HUES48 (cell line): ENCODE measurements around the gene GBP4.
"Not testable (repeated sequence)": the region's sequence is repeated elsewhere in the genome, so short reads cannot be mapped to it uniquely, and the experiment has no call there.

Experiments used
- H3K27ac ChIP-seq: one replicate; pipeline ENCODE4 v1.7.0; 2013; ENCODE audit warnings: low read depth, low read length, inconsistent platforms
- H3K27me3 ChIP-seq: 2 replicates; pipeline ENCODE4 v1.6.1; 2013; ENCODE audit warnings: mild to moderate bottlenecking, low read length; ENCODE audit not compliant: control insufficient read depth, insufficient read depth
- H3K36me3 ChIP-seq: 2 replicates; pipeline ENCODE4 v1.6.1; 2013; ENCODE audit warnings: low read length; ENCODE audit not compliant: control insufficient read depth, insufficient read depth
- H3K4me1 ChIP-seq: 2 replicates; pipeline ENCODE4 v1.6.1; 2013; ENCODE audit warnings: mild to moderate bottlenecking, low read length; ENCODE audit not compliant: control insufficient read depth, insufficient read depth
- H3K4me3 ChIP-seq: 2 replicates; pipeline ENCODE4 v1.5.1; 2013; ENCODE audit warnings: mild to moderate bottlenecking, low read depth, low read length
- H3K9ac ChIP-seq: 2 replicates; pipeline ENCODE4 v1.6.1; 2013; ENCODE audit warnings: mild to moderate bottlenecking, low read depth, low read length, moderate library complexity
- H3K9me3 ChIP-seq: 2 replicates; pipeline ENCODE4 v1.6.1; 2013; ENCODE audit warnings: low read length; ENCODE audit not compliant: control insufficient read depth, insufficient read depth

The GBP4 gene, protein sequence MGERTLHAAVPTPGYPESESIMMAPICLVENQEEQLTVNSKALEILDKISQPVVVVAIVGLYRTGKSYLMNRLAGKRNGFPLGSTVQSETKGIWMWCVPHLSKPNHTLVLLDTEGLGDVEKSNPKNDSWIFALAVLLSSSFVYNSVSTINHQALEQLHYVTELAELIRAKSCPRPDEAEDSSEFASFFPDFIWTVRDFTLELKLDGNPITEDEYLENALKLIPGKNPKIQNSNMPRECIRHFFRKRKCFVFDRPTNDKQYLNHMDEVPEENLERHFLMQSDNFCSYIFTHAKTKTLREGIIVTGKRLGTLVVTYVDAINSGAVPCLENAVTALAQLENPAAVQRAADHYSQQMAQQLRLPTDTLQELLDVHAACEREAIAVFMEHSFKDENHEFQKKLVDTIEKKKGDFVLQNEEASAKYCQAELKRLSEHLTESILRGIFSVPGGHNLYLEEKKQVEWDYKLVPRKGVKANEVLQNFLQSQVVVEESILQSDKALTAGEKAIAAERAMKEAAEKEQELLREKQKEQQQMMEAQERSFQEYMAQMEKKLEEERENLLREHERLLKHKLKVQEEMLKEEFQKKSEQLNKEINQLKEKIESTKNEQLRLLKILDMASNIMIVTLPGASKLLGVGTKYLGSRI

DNA sequence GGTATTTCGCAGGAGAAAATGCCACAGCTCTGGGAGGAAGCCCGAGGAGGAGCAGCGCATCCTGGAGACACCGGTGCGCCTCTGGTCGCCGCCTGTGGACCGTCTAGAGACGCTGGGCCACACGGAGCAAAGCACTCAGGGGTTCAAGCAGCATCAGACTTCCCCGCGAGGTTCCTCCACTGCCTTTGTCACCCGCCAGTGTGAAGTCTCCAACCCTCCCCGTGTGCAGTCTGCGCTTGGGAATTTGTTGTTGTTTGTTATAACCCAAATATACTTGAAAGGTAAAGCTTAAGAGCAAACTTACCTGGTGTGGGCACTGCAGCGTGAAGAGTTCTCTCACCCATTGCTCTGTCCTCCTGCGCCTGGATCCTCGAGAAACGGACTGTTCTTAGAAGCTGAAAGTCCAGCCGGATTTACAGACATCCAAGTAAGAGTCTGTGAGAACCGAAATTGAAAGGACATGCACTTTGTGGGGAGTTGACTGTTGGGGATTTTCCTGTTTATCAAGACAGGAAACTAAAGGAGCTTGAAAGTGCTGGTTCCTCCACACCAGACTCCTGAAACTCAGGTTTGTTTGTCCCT lies at the start of gene GBP4:
Gene GBP4, minus strand, starts transcription at position 452 of the 582 bp plus-strand sequence. Its CDS starts 108 bp downstream, at position 344.
- Histone ChIP-seq H3K4me1 (no peaks in the 10 kb centered on the region), H3K9ac (no peak within 1 kb of the TSS), H3K4me3 (no peak within 1 kb of the TSS), H3K36me3 (no peaks in the 10 kb centered on the region), H3K27ac (no peak within 1 kb of the TSS), H3K9me3 (no peaks in the 10 kb centered on the region), H3K27me3 (no peaks in the 10 kb centered on the region)

DNA sequence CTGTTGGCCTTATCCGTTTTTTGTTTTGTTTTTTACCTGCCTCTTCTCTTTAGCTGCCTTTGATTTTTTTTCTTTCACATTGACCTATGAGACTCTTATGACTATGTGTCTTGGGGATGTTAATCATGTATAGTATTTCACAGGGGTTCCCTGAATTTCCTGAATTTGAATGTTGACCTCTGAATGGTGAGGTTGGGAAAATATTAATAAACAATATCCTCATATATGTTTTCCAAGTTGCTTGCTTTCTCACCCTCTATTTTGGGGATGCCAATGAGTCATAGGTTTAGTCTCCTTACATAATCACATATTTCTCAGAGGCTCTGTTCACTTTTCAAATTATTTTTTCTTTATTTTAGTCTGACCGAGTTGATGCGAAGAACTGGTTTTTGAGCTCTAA lies 44.3 kb upstream of the GBP4 start:
- Histone ChIP-seq H3K4me3 (no peak overlapping the region), H3K36me3 (no peaks in the 10 kb centered on the region), H3K9ac (no peak overlapping the region), H3K27me3 (no peaks in the 10 kb centered on the region), H3K9me3 (no peaks in the 10 kb centered on the region), H3K4me1 (peaks cover 16% of the 10 kb centered on the region), H3K27ac (no peak overlapping the region)

DNA sequence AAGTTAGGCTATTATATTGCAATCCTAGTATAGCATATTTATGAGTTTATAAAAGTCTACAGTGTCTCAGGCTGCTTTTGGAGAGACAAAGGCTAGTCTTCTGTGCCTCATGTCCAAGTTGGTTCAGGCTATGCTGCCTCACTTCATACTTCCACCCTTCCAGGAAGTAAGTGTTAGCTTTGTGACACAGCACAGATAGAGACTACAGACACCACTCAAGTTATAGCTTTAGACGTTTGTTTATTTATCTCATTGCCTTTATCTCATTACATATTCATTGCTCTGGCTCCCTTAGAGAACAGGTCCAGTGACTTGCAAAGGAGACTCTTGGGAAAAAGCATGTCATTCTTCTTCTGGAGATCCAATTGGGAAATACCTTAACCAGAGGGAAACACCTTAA lies 22.6 kb upstream of the GBP4 start:
- no peaks in the 10 kb centered on the region for H3K36me3 ChIP-seq
- no peaks in the 10 kb centered on the region for H3K27me3 ChIP-seq
- peaks cover 7% of the 10 kb centered on the region for H3K9me3 ChIP-seq
- no peak overlapping the region for H3K9ac ChIP-seq
- H3K27ac ChIP-seq, result no peak overlapping the region
- no peak overlapping the region for H3K4me3 ChIP-seq
- H3K4me1 ChIP-seq, result no peaks in the 10 kb centered on the region

DNA sequence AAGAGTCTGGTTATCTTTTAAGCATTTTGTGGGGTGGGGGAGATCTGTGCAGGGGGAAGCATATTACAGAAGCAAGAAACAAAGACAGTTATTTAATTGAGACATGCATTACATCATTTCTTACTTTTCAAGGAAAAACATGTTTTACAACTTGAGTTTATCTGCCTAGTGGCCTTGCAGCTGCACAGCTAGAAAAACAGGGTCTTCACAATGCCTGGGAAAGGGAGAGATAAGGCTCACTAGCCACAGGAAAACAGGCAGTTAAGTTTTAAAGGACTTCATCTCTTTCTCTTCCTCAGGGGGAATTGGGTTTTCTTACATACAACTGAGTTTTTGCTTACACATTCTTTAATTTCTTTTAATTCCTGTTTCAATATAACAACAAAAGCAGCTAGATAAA lies 21.1 kb upstream of the GBP4 start:
- H3K4me1 ChIP-seq, H3K36me3 ChIP-seq, H3K9ac ChIP-seq, H3K27me3 ChIP-seq, H3K4me3 ChIP-seq, H3K27ac ChIP-seq: not testable (repeated sequence)
- peaks cover 17% of the 10 kb centered on the region for H3K9me3 ChIP-seq

DNA sequence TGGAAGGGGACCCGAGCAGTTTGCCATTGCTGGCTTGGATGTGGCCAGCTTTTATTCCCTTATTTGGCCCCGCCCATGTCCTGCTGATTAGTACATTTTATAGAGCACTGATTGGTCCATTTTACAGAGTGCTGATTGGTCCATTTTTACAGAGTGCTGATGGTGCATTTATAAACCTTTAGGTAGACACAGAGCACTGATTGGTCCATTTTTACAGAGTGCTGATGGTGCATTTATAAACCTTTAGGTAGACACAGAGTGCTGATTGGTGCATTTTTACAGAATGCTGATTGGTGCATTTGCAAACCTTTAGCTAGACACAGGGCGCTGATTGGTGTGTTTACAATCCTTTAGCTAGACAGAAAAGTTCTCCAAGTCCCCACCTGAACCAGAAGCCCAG lies 20.2 kb upstream of the GBP4 start:
- H3K9ac ChIP-seq, H3K27me3 ChIP-seq, H3K27ac ChIP-seq, H3K36me3 ChIP-seq, H3K4me3 ChIP-seq, H3K4me1 ChIP-seq: not testable (repeated sequence)
- H3K9me3 ChIP-seq, result peaks cover 17% of the 10 kb centered on the region

DNA sequence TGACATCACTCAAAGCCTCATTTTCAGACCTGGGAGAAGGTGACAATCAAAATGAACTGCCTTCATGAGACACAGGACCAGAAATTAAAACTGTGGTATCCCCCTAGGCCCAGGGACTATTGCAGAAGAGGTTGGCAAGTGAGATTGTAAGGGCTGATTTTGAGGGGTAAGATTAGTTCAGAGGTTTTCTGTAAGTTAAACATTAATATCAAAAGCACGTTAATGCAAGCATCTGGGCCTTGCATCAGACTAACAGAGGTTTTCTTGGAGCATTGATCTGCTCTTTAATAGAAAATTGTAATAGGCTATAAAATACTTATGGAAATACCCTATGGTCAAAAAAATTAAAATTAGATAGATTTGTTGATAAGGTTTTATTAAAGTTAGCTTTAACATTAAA lies 14.6 kb upstream of the GBP4 start:
- H3K9me3 ChIP-seq, result peaks cover 44% of the 10 kb centered on the region

DNA sequence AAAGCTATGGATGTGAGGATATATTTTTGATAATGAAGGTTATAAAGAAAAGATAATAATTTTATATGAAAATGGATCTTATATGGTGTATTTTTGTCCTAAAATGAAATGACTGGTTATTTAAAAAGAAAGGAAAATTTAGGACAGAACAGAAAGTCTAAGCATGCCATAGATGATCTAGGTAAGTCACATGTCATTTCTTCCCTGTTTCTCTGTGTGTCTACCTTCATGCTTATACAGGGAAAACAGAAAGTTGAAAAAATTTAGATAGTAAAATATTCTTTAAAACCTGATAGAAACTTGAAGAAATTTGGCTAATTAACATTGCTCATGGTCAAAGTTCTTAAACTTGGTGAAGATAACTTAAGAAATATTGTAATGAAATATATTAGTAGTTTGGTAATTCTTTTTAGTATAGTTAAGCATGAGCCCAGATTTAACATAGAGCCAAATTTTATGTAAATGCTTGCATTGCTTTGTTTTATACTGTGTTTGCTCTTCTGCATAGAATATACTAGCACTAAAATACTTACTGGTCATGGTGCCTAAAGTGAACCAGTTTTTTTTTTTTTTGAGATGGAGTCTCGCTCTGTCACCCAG lies 12.4 kb upstream of the GBP4 start:
- H3K27me3 ChIP-seq, result no peaks in the 10 kb centered on the region
- no peaks in the 10 kb centered on the region for H3K4me1 ChIP-seq
- H3K9me3 ChIP-seq, result peaks cover 53% of the 10 kb centered on the region
- no peak overlapping the region for H3K9ac ChIP-seq
- no peak overlapping the region for H3K4me3 ChIP-seq
- no peaks in the 10 kb centered on the region for H3K36me3 ChIP-seq
- H3K27ac ChIP-seq, result no peak overlapping the region

More for the DNA sequence above, 14.6 kb upstream of the GBP4 start:
- no peaks in the 10 kb centered on the region for H3K27me3 ChIP-seq
- no peaks in the 10 kb centered on the region for H3K4me1 ChIP-seq
- no peak overlapping the region for H3K4me3 ChIP-seq
- no peak overlapping the region for H3K9ac ChIP-seq
- H3K27ac ChIP-seq, result no peak overlapping the region
- no peaks in the 10 kb centered on the region for H3K36me3 ChIP-seq

DNA sequence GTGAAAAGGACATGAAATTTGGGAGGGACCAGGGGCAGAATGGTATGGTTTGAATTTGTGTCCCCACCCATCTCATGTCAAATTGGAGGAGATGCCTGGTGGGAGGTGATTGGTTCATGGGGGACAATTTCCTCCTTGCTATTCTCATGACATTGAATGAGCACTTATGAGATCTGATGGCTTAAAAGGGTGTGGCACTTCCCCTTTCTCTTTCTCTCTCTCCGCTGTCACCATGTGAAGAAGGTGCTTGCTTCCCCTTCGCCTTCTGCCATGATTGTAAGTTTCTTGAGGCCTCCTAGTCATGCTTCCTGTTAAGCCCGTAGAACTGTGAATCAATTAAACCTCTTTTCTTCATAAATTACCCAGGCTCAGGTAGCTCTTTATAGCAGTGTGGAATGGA lies 7.6 kb upstream of the GBP4 start:
- no peak overlapping the region for H3K27ac ChIP-seq
- H3K9me3 ChIP-seq, result peaks cover 41% of the 10 kb centered on the region
- no peak overlapping the region for H3K9ac ChIP-seq
- H3K27me3 ChIP-seq, result no peaks in the 10 kb centered on the region
- H3K4me3 ChIP-seq, result no peak overlapping the region
- H3K36me3 ChIP-seq, result no peaks in the 10 kb centered on the region
- no peaks in the 10 kb centered on the region for H3K4me1 ChIP-seq

DNA sequence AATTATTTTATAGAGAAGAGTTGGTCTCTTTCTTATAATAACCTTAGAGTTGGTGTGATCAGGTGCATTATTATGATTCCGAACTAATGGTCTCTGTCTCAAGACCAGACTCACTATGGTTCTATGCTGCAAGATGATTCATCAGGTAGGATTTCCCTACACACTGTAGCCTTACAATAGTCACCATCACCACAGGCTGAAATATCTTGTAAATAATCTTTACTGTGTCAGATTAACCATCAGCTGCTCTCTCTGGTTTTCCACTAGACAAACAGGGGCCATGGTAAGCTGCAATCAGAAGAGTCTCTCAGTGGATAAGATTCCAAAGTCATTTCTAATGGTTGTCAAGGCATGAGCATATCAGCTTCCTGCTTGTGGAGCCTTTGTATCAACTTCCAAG lies 4.4 kb upstream of the GBP4 start:
- no peak overlapping the region for H3K4me3 ChIP-seq
- no peaks in the 10 kb centered on the region for H3K36me3 ChIP-seq
- peaks cover 18% of the 10 kb centered on the region for H3K9me3 ChIP-seq
- no peaks in the 10 kb centered on the region for H3K27me3 ChIP-seq
- H3K27ac ChIP-seq, result no peak overlapping the region
- H3K9ac ChIP-seq, result no peak overlapping the region
- no peaks in the 10 kb centered on the region for H3K4me1 ChIP-seq

DNA sequence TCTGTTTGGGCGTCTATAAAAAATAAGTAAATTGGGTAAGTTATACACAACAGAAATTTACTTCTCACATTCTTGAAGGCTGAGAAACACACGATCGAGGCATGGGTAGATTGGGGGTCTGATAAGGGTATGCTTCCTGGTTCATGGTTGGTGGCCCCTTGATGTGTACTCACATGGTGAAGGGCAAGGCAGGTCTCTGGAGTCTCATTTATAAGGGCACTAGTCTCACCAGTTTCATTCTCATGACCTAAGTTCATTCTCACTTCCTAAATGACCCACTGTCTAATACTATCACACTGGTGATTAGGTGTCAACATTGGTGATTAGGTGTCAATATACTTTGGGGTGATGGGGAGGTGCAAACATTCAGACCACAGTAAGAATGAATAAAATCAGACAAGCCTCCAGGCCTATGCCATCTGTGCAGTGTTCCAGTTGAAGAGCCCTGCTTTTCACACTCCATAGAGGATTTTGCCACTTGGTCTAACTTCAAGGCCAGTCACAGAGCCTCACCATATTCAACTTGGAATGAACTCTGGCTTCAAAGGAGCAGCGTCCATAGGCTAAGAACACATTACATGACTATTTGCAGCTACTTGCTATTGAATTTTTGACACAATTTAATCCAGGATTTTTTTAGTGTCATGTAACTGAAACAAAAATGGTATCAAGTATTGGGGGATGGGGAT lies 2.5 kb upstream of the GBP4 start:
- peaks cover 5% of the 10 kb centered on the region; the same call in 1 of the 2 replicates for H3K9me3 ChIP-seq
- no peak overlapping the region for H3K9ac ChIP-seq
- no peaks in the 10 kb centered on the region for H3K27me3 ChIP-seq
- no peaks in the 10 kb centered on the region for H3K36me3 ChIP-seq
- no peaks in the 10 kb centered on the region for H3K4me1 ChIP-seq
- no peak overlapping the region for H3K27ac ChIP-seq
- H3K4me3 ChIP-seq, result no peak overlapping the region
